Activated CD4-positive, alpha-beta T cell treated with anti-CD3 and anti-CD28 coated beads, Interleukin-2, amount 10 ng/mL, durations not matched to agents 24 days and 14 days (primary cell): ENCODE results near the gene CCL8. TPM values are rescaled to one million over a fixed set of nuclear protein-coding genes. Genes with fewer than 3 reads are reported as not detected.

Experiments
- DNase-seq: peaks from one replicate; pipeline ENCODE4 v3.0.0; 2022
- H3K27ac Mint-ChIP-seq: one replicate; pipeline ENCODE4 v1.8.0; 2022; ENCODE audit warnings: mild to moderate bottlenecking, mixed read lengths
- H3K27me3 Mint-ChIP-seq: one replicate; pipeline ENCODE4 v1.8.0; 2022; ENCODE audit warnings: mixed read lengths
- H3K36me3 Mint-ChIP-seq: one replicate; pipeline ENCODE4 v1.8.0; 2022; ENCODE audit warnings: low read depth, mild to moderate bottlenecking, mixed read lengths
- H3K4me1 Mint-ChIP-seq: one replicate; pipeline ENCODE4 v1.8.0; 2021; ENCODE audit warnings: mixed read lengths
- H3K4me3 Mint-ChIP-seq: one replicate; pipeline ENCODE4 v1.8.0; 2022; ENCODE audit warnings: mild to moderate bottlenecking, moderate library complexity, mixed read lengths
- H3K9me3 Mint-ChIP-seq: one replicate; pipeline ENCODE4 v1.8.0; 2021; ENCODE audit warnings: mixed read lengths
- intact Hi-C: fragments of 100-400 bp; cut with micrococcal nuclease; formaldehyde crosslinking; loops from one replicate; pipeline ENCODE4 v1.15.1; 2023
- total RNA-seq: library from RNA; stranded (reverse); gene quantifications from 2 replicates; pipeline ENCODE4 v1.2.3, GENCODE V29; 2022

Gene CCL8
- total RNA-seq, 1 donor from 2014 or later: not detected

- peak overlapping the region; percentile 15 for H3K4me3 Mint-ChIP-seq
- no peaks in the 10 kb centered on the region for H3K36me3 Mint-ChIP-seq
- H3K27ac Mint-ChIP-seq: no peak overlapping the region
- H3K9me3 Mint-ChIP-seq: no peaks in the 10 kb centered on the region
- peaks cover 20% of the 10 kb centered on the region for H3K27me3 Mint-ChIP-seq
- intact Hi-C loops: no loop called here
- DNase-seq: peak; percentile 71
- peaks cover 61% of the 10 kb centered on the region for H3K4me1 Mint-ChIP-seq
Measured at GRCh38 chr17:34365340-34365739, 46.1 kb downstream of the CCL8 start.

DNA sequence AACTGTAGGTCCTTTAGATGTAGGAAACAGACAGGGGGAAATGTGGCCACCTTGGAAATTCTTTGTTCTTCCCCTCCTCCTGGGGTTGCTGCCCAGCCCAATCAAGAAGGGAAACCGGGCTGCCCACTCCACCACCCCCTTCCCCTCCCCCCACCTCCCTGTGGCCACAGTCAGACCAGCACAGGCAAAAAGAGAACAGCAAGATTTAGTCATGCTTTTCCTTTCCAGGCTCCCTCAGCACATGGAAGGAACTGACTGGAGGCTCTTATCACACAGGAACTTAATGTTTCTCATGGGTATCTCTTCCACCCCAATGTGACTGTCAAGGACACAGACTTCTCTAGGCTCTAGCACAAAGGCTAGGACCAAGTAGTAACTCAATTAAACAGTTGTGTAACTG lies 46.8 kb downstream of the CCL8 start:
- H3K4me1 Mint-ChIP-seq: peaks cover 64% of the 10 kb centered on the region
- H3K9me3 Mint-ChIP-seq: no peaks in the 10 kb centered on the region
- peaks cover 20% of the 10 kb centered on the region for H3K27me3 Mint-ChIP-seq
- peak; percentile 52 for DNase-seq
- no peaks in the 10 kb centered on the region for H3K36me3 Mint-ChIP-seq
- H3K4me3 Mint-ChIP-seq: no peak overlapping the region
- H3K27ac Mint-ChIP-seq: peak overlapping the region; percentile 6
- intact Hi-C loops: no loop called here

- H3K4me3 Mint-ChIP-seq: no peak overlapping the region
- H3K36me3 Mint-ChIP-seq: no peaks in the 10 kb centered on the region
- H3K27me3 Mint-ChIP-seq: peaks cover 20% of the 10 kb centered on the region
- peaks cover 68% of the 10 kb centered on the region for H3K4me1 Mint-ChIP-seq
- intact Hi-C loops: no loop called here
- DNase-seq: peak; percentile 49
- H3K9me3 Mint-ChIP-seq: no peaks in the 10 kb centered on the region
- peak overlapping the region; percentile 6 for H3K27ac Mint-ChIP-seq
Measured at GRCh38 chr17:34366529-34367107, 47.4 kb downstream of the CCL8 start.

DNA sequence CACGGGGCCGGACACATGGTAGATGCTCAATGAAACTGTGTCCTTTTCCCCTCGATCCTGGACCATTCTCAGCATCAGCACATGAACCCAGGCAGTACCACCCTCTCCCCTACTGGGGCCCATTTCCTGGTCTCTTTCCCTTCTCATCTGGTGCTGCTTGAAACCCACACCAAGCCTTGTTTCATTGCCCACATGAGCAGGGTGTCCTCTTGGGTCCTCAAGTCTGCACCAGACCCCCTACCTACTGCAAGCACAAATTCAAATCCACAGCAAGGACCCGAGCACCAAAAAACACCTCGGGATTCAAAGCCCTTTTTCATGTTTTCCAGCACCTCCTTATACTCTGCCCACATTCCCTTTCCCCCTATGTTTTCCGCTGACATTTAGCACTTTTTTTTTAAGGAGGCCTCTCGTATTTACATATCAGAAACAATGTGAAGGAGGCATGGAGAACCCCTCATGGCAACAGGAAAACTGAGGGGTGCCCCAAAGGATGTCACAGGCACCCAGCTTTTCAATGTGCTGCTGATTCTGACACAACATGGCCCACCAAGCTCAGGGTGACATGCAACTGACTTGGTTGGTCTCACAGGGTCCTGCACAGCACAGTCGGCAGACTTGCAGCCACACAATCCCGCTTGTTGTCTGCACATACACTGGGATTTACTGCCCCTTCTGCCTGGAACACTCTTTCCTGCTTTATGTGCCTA lies 48.4 kb downstream of the CCL8 start:
- intact Hi-C loops: no loop called here
- H3K4me1 Mint-ChIP-seq: peaks cover 64% of the 10 kb centered on the region

DNA sequence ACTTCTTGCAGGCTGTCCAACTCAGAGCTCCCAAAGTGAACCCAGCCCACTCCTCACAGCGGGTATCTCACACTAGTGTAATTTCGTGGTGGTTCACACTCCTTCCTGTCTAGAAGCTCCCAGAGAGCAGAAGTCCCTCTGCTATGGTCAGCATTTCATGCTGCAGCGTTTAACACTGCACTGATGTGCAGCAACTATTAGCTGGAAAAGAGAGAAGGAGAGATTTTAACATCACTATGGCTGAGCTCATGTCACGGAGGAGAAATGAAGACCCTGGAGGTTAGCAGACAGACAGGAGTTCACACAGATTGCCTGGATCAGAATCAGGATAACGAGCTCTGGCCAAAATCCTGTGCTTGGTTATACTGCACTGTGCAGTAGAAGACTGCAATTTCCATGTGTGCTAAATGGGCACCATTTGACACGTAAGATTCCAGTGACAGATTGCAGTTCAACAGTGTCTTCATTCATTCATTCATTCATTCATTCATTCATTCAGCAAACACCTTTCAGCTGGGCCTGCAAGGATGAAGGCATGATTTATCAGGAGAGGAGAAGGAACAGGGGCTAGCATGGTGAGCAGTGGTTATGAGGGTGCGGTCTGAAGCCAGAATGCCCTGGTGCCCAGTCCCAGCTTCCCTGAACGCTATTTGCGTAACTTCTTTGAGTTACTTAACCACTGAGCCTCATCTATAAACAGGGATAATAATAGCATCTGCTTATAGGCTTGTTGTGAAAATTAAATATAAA lies 49.1 kb downstream of the CCL8 start:
- H3K27me3 Mint-ChIP-seq: peaks cover 18% of the 10 kb centered on the region
- H3K36me3 Mint-ChIP-seq: no peaks in the 10 kb centered on the region
- H3K4me1 Mint-ChIP-seq: peaks cover 59% of the 10 kb centered on the region
- H3K27ac Mint-ChIP-seq: no peak overlapping the region
- H3K4me3 Mint-ChIP-seq: no peak overlapping the region
- DNase-seq: no peak
- intact Hi-C loops: no loop called here
- no peaks in the 10 kb centered on the region for H3K9me3 Mint-ChIP-seq

More for the DNA sequence above, 48.4 kb downstream of the CCL8 start:
- no peak for DNase-seq
- peak overlapping the region; percentile 18 for H3K27ac Mint-ChIP-seq
- no peaks in the 10 kb centered on the region for H3K36me3 Mint-ChIP-seq
- peaks cover 18% of the 10 kb centered on the region for H3K27me3 Mint-ChIP-seq
- H3K4me3 Mint-ChIP-seq: no peak overlapping the region
- H3K9me3 Mint-ChIP-seq: no peaks in the 10 kb centered on the region

DNA sequence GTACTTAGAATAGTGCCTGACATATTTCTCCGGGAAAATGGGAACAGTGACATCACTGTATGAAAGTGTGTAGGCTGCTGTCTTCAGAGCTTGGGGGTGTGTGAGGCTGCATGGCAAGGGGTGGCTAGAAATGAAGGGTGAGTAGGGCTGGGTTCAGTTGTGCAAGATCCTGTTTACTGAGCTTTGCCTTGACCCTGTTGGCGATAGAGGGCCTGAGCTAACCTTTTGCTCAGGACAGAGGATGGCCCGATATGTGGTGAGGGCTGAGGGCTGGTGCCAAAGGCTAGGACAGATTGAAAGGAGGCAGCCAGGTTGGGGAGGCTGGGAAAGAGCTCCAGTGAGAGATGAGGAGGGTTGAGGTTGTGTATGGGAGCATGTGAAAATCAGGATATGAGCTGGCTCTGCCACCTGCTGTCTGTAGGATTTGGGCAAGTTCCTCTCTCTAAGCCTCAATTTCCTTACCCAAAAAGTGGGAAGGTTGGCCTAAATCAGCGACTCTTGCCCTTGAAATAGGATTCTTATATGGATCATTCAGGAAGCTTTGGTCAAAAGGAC lies 49.8 kb downstream of the CCL8 start:
- peaks cover 55% of the 10 kb centered on the region for H3K4me1 Mint-ChIP-seq
- intact Hi-C loops: no loop called here
- no peak for DNase-seq
- no peak overlapping the region for H3K4me3 Mint-ChIP-seq
- H3K36me3 Mint-ChIP-seq: no peaks in the 10 kb centered on the region
- no peak overlapping the region for H3K27ac Mint-ChIP-seq
- H3K9me3 Mint-ChIP-seq: no peaks in the 10 kb centered on the region
- peaks cover 21% of the 10 kb centered on the region for H3K27me3 Mint-ChIP-seq

- peaks cover 51% of the 10 kb centered on the region for H3K4me1 Mint-ChIP-seq
- peaks cover 17% of the 10 kb centered on the region for H3K27me3 Mint-ChIP-seq
- intact Hi-C loops: no loop called here
- peak overlapping the region; percentile 10 for H3K27ac Mint-ChIP-seq
- no peaks in the 10 kb centered on the region for H3K36me3 Mint-ChIP-seq
- no peak for DNase-seq
- no peaks in the 10 kb centered on the region for H3K9me3 Mint-ChIP-seq
- H3K4me3 Mint-ChIP-seq: no peak overlapping the region
Measured at GRCh38 chr17:34369571-34369970, 50.3 kb downstream of the CCL8 start.

GRCh38 chr17:34370376-34370996 lies 51.3 kb downstream of the CCL8 start:
- Mint-ChIP-seq H3K27ac (no peak overlapping the region), H3K27me3 (peaks cover 14% of the 10 kb centered on the region), H3K4me3 (no peak overlapping the region), H3K9me3 (no peaks in the 10 kb centered on the region), H3K36me3 (no peaks in the 10 kb centered on the region), H3K4me1 (peaks cover 42% of the 10 kb centered on the region)
- DNase-seq: no peak
- intact Hi-C loops: loop anchor here (10.0 kb wide), 1 partner anchor 1724 kb away; the partner anchor contains the start of gene CCL3

DNA sequence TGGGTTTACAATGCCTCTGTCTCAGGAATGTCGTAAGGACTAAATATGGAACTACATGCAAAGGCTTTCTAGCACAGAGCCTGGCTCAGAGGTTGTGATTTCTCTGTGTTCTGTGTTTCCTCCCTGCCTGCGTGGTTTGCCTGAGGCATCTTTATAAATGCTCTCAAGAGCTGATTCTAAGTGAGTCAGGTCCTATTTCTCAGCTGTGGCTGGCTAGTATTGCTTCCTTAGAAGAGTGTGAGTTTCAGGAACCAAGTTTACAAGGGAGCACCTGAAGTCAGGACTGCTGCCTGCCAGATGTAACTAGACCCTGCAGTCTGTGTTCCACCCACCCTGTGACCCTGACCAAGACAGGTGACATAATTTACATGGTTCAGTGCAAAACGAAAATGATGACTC lies 51.8 kb downstream of the CCL8 start:
- H3K27ac Mint-ChIP-seq: no peak overlapping the region
- H3K36me3 Mint-ChIP-seq: no peaks in the 10 kb centered on the region
- DNase-seq: no peak
- no peak overlapping the region for H3K4me3 Mint-ChIP-seq
- intact Hi-C loops: loop anchor here (1.0 to 10.0 kb wide), 2 partner anchors 9 to 1724 kb away; partner anchors contain the start of gene CCL3
- H3K9me3 Mint-ChIP-seq: no peaks in the 10 kb centered on the region
- peaks cover 17% of the 10 kb centered on the region for H3K27me3 Mint-ChIP-seq
- H3K4me1 Mint-ChIP-seq: peaks cover 40% of the 10 kb centered on the region

Other genes with a start within 250 kb of the CCL8 start
- gene CCL2, start 64.2 kb upstream of the CCL8 start, total RNA-seq: 0.28 TPM in 1 of 2 replicates, not detected in the other
- gene CCL7, start 49.2 kb upstream of the CCL8 start, total RNA-seq: not detected in 2 replicates
- gene CCL11, start 33.7 kb upstream of the CCL8 start, total RNA-seq: not detected in 2 replicates
- gene CCL13, start 37.0 kb downstream of the CCL8 start, total RNA-seq: not detected in 2 replicates
- 105 and 111 TPM in 2 replicates for gene CCL1, start 43.8 kb downstream of the CCL8 start, total RNA-seq